HG02623 (cell line): ENCODE data around the gene LRRK1.

ENCODE experiments used
- ATAC-seq: cut with Tn5 transposase; IDR thresholded peaks from one replicate; pipeline ENCODE4 v1.9.1; 2021; ENCODE audit warnings: moderate library complexity; ENCODE audit not compliant: unreplicated experiment

Gene LRRK1

DNA sequence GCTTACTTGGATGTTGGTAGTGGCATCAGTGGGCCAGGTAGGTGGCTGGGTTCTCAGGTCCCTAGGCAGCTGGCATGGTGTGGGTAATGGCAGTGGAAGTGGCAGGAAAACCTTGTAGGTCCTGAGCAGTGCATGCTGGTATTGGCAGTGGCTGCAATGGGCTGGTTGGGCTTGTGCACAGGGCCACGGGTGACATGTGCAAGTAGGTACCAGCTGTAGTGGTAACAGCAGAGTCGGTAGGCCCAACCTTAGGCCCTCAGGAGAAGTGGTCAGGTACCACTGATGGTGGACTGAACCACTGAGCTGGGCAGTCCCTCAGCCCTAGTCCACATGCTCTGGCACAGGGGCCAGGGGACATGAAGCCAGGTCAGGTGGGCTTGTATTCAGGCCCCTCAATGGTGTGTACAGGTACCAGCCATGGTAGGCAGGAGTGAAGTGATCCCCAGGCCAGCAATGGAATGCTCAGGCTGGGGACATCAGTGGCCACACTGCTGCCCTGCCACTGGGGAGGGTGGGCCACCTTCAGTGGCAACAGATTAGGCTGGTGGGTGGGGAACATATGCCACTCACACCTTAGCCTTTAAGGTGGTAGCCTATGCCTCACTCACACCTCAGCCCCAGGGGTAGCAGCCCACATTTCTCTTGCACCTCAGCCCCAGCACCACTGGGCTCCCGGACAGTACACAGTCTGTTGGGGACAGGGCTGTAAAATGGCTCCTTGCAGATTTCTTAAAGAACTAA is 118.1 kb downstream of the LRRK1 start:
- no peak for ATAC-seq

DNA sequence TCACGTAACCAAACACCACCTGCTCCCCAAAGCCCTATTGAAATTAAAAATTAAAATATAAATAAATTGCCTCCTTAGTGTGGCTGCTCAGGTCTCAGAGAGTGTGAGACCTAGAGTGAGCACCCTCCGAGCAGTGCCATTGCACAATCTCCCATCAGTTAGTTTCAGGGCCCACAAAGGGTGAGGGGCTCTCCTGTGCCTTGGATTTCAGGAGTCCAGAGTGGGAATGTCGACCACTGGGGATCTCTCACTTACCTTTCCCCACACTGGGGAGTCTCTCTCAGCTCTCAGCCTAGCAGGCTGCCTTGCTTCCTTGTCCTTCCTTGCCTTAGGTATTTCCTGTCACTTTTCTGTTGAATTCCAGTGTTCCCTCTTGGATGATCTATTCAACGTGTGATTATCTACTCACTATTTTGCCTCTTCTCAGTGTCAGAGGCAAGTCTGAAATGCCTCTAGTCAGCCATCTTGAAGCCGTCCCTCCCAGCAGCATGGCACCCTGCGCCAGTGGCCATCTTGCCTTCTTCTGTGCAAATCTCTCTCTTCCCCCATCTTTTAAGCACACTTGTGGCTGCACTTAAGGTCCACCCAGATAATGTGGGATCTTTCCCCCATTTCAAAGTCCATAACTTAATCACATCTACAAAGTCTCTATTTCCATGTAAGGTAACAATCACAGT is 119.3 kb downstream of the LRRK1 start:
- ATAC-seq, result no peak

DNA sequence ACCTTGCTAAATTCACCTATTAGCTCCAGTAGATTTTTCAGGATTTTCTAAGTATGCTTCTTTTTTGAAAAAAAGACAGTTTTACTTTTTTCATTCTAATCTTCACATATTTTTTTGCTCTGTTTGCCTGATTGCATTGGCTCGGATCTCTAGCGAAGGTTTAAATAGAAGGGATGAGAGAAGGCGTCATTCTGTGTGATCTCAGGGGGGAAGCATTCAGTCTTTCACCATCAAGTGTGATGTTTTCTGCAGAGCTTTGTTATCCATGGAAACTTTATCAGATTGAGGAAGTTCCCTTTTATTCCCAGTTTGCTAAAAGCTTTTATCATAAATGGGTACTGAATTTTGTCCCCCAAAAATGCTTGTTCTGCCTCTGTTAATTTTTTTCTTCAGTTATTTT is 120.3 kb downstream of the LRRK1 start:
- no peak for ATAC-seq

DNA sequence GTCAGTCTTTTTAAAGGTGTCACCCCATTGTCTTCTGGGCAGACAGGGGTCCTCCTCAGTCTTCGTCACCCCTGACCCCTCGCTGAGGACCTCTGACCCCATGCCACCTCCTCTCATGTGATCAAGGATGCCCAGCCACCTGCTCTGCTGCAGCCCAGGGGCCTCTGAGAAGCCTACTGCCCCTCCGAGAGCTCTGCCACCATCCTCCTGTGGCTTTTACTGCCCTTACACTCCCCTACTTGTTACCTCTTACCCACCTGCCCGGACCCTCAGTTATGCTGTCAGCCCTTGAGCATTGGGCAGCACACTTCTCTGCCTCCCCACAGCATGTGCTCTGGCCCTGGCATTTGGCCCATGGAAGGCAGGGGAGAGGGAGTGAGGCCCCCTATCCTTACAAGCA is 123.2 kb downstream of the LRRK1 start:
- no peak for ATAC-seq

DNA sequence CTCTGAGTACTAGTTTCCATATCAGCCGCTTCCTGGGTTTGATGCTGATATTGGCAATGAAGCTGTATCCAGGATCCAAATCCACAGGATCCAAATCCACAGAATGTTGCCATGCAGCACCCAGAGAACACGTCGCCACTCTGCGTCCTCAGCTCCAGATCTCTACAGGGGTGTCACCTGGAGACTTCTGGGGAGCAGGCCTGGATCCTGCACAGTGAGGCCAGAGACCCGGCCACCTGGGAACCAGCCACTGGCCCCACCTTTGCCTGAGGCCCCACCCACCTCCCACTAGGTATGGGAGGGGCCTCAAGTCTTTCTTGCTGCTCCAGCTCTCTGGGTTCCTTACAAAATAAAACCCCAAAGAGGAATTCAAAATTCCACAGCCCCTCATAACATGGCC is 123.9 kb downstream of the LRRK1 start:
- ATAC-seq, result no peak

DNA sequence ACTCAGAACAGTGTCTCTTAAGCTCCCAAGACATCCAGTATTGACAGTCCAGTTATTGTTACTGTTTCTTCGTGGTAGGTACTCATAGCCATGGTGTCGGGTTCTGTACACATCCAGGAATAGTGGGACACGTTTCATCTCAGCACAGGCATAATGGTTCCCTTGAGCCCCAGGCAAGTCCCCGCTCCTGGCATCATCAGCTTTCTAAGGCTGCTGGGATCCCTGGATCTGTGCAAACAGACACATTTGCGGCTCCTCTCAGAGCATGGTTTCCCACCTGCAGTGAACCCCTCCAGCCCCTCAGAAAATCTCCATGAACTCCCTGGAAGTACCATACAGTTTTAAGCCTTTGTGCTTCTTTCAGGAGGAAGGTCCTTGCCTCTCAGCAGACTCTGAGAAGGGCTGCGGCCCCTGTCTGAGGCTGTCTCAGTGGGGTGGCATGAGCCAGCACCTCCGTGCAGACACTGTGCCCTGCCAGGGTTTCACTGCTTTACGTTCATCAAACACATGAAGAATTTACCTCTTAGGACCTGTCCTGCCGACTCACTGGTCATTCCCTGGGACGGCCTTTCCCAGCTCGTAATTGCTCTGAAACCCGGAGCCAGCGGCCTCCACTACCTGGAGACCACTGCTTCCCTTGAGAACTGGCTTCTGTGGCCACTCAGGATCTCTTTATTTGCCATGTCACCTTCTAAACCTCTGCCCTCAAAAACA is 124.9 kb downstream of the LRRK1 start:
- ATAC-seq, result no peak

DNA sequence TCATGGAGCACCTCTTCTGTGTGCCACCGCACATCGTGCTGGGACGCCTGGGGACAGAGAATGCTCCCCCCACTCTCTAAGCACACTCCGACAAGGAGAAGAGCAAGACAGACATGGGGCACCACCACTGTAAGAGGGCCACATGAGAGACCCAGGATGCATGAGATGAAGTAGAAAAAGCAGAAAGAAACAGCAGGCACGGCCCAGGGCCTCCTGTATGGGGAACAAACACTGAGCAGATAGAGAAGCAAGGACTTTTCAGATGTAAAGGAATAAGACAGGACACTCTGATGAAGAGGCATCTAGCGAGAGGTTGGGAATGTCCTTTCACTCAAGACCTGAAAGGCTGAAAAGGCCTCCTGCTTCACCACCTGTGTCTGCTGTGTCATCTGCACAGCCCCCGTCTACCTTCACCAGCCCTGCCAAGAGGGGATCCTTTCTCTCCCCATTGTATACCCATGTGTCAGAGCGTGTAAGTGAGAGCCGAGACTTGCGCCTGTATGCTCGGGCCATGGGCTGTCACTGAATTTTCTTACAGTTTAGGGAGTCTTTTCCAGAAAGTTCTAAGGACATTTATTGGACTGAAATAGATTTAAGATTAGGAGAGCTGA is 125.6 kb downstream of the LRRK1 start:
- ATAC-seq, result no peak

DNA sequence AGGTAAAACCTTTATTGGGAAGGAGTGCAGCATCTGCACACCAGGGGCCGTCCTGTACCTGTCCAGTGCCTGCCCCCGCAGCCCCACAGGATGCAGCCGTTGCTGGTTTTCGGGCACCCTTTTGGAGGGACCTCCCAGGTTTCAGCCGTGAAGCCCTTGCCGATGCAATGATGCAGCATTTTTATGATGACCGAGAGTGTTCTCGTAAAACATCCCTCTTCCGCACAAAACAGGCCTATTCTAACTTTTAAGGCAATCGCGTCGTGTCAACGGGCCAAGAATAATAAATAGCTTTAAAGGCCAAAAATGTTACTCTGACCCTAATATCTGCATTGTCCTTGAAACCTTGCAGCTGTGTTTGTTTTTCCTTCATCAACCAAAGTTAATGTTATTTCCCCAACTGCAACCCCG is 126.1 kb downstream of the LRRK1 start:
- no peak for ATAC-seq

DNA sequence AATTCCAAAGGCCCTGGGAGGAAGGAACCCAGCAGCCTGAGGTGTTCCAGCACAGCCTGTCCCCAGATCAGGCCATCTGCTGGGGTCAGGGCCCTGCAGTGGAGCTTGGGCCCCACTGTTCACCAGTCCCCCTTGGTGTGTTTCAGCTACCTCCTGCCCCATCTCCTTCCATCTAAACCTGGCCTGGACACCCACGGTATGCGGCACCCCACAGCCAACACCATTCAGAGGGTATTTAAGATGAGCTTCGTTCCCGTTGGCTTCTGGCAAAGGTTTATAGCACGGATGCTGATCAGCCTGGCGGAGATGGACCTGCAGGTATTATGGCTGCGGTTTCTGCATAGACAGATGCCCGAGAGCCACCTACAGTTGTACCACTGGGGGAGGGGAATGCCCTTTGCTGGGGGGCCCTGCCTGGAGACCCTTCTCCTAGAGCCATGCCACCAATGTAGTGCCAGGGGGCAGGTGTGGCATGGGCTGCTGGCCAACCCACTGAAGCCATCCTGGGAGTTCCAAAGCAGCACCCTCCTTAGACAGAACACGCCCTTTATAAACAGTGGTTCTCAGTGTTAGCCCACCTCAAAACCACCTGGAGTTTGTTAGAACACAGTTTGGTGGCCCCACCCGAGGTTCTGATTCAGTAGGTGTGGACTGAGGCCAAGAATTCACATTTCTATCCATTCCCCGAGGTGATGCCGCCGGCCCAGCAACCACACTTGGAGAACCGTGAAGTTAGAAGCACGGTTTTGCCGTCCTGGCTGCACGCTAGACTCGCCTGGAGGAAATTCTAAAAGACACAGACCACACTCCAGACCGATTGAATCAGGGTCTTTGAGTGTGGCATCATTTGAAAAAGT is 126.9 kb downstream of the LRRK1 start:
- ATAC-seq, result no peak

DNA sequence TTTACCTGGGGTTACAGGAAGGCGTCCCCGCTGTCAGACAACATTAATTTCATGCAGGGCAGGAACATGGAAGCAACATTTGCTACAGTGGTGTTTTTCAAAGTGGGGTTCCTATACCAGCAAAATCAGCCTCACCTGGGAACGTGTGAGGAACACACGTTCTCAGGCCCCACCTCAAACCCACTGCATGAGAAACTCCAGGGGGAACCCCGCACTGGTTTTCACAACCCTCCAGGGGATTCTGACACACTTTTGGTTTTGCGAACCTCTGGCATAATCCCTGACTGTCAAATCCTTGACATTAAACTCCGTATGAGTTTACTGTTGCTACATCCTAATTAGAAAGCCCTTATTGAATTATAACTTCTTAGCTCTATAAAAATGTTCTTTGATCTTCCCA is 127.7 kb downstream of the LRRK1 start:
- no peak for ATAC-seq

DNA sequence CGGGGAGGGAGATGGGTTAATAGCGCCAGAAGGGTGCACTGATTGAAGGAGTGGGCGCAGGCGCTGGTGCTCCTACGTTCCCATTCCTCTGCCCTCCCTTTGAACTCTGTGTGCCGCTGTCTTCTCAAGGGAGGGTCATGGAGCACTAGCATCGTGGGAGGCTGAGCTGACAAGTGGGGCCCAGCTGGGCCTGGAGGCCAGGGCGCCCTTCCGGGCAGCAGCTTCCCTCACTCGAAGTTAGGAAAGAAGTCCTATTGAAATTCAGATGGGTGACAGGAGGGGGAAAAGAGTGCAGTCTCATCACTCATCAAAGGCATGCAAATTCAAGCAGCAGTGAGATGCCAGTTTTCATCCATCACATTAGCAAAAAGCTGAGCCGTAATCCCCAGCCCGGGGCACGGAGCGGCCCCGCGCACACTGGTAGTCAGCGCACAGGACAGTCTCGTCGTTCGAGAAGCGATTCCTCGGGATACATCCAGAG is 128.2 kb downstream of the LRRK1 start:
- ATAC-seq, result no peak

DNA sequence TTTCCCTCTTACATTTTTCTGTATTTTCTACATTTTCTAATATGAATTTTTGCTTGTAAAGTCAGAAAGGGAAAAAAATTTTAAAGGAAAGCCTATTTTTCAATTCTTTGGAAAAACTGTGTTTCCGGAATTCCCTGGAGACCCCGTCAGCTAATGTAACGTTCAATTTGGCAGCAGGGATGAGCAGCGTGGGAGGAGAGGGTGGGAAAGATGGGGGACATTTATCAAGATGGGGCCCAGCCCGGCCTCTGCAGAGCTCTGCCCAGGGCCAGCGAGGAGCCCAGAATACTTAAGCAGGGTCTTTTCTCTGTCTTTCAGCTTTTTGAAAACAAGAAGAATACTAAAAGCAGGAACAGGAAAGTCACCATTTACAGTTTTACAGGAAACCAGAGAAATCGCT is 129.0 kb downstream of the LRRK1 start:
- no peak for ATAC-seq

DNA sequence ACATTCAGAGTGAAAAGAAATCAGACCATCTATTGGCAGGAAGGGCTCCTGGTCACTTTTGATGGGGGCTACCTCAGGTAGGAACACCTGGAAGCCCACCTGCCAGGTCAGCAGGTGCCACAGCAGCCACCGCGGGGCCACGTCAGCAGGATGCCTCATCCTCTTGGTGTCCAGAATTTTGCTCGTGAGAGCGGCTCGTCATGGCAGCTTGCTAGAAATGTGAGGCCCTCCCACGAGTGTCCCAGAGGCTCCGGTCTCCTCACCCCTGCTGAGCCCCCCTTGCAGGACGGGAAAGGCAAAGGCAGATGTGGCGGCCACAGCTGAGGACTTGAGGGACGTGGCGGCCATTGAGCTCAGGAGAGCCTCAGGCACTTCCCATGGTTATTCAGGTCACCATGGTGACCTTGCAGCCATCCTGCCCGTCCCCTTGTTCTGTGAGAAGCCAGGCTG is 129.4 kb downstream of the LRRK1 start:
- ATAC-seq, result no peak

DNA sequence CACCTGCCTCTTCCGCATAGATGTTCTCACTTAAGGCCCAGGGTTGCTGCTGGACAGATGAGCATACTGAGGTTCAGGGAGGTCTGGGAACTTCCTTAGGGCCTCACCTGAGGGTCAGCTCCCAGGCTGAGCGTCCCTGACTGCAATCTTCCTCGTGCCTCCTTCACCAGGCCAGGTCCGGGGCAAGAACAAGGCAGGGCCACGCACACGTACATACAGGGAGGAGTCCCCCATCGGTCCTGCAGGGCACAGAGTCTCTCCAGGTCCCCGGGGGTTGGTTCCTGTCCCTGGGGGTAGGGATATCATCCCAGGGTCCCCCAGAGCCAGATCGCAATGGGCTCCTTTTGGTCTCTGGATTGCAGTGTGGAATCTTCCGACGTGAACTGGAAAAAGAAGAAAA is 130.1 kb downstream of the LRRK1 start:
- ATAC-seq, result no peak

DNA sequence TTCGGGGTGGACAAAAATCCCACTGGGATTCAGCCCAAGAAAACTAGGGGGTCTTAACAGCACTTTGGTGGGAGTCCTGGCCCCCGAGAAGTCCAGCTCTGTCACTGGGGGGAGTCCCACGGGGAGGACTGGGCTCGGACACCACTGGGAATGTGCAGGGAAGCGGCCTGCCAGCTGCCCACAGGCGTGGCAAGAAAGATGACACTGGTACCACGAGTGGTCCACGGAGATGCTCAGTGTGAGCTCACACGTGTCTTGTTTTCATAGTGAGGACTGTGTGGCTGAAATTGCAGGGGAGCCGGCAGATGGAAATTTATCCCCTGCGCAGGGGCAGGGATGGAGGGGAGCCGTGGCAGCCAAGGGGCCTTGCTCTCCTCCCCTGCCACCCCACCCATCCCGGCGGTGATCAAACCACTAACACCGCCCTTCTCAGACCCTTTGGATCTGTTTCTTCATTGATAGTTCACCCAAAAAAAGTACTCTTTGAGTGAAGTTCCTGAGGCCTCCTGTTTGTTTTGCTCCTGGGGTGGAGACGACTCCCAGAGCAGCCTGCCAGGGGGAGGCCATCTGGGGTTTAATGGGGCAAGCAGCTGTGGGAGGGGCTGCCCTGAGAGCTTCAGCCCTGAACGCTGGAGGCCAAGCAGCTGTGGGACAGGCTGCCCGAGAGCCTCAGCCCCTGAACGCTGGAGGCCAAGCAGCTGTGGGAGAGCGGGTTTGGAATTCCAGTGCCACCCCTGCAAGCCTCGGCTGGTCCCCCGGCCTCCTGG is 130.9 kb downstream of the LRRK1 start:
- ATAC-seq, result no peak

DNA sequence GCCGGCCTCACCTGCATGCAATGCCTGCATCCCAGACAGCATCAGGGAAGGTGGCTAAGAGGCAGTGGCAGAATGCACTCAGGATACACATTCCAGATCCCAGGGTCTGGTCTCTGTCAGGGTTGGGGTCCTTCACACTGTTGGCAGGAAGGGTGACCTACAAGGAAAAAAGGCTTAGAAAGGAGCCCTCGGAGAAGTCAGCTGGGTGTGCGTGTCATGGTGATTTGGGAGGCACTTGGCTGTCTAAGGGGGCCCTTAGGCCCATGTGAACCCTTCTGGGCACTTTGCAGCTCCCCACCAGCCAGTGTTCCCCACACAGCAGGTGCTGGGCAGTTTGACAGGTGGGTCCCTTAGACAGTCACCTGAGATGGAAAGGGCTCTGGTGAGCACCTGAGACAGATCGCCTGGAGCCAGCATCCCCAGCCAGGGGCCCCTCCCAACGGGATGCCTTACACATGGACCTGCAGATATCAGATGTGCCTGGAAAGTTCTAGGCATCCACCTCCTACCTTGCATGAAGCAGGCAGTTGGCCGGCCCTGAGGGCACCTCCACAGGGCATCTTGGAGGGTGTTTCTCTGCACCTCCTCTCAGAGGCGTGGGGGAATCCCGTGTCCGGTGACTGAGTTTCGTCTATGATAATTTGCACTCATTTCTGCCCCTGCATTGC is 131.6 kb downstream of the LRRK1 start:
- no peak for ATAC-seq

DNA sequence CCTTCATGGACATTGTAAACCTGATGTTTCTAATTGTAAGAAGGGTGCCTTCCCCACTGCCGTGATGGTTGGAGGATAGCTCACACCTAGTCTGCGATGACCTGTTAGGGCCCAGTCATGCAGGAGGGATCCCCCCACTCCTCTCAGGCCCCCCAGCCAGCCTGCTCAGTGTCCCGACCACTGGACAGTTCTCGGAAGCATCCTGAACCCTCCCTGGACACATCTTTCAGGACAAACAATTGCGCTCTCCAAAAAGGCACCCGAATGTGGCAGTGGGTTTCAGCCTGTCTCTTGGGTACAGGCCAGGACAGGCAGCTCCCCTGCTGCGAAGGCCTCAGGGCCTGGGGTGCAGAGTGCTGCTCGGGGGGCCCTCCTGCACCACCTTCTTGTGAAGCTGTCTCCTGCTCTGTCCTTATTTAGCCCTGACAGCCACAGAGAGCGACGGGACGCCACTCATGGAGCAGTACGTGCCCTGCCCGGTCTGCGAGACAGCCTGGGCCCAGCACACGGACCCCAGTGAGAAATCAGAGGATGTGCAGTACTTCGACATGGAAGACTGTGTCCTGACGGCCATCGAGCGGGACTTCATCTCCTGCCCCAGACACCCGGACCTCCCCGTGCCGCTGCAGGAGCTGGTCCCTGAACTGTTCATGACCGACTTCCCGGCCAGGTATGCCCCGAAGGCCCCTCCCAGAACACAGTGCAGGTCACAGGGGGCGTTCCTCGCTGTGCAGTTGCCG is 132.3 kb downstream of the LRRK1 start:
- ATAC-seq, result no peak

DNA sequence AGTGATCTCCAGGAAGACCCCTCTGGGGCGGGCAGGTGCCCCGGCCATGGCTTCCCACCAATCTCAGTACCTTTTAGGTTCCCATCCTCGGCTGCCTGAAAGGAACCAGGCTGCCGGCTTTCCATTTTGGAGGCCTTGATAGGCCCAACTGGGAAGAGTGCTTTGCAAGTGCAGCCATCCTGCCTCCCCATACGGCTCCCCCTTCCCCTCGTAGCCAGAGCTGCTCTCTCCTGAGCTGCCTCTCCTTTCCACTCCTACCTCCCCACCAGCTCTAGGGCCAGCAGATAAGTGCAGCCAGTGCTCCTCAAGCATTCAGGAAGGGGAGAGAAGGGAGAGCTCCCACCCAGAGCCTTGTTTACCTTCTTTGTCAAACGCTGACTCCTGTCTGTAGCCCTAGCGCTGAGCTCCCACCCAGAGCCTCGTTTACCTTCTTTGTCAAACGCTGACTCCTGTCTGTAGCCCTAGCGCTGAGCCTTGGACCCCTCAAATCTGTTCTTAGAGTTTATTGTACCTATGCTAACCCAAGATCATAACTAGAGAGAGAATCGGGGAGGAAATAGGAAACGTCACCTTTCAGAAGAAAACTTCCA is 133.0 kb downstream of the LRRK1 start:
- ATAC-seq, result no peak
